Testis (tissue), 3 donors: ENCODE results near the gene TATDN2. TPM values are rescaled to one million over a fixed set of nuclear protein-coding genes. Genes with fewer than 3 reads are reported as not detected.

ENCODE experiments used
- DNase-seq: peaks from one replicate; pipeline ENCODE4 v3.0.0-alpha.2; 2019
- H3K27ac ChIP-seq, 2 donors: fragments of 200-600 bp; sonication (generic); one replicate each; pipeline ENCODE4 v1.5.1; 2019
- H3K27me3 ChIP-seq: fragments of 200-600 bp; sonication (generic); one replicate; pipeline ENCODE4 v1.5.1; 2019
- H3K36me3 ChIP-seq: fragments of 200-600 bp; sonication (generic); one replicate; pipeline ENCODE4 v1.5.1; 2017; ENCODE audit warnings: low read depth; ENCODE audit errors: missing control alignments
- H3K4me1 ChIP-seq: fragments of 200-600 bp; sonication (generic); one replicate; pipeline ENCODE4 v1.5.1; 2019
- H3K4me3 ChIP-seq, 2 donors: fragments of 200-600 bp; sonication (generic); one replicate each; pipeline ENCODE4 v1.5.1; 2017 to 2019
- H3K9me3 ChIP-seq: fragments of 200-600 bp; sonication (generic); one replicate; pipeline ENCODE4 v1.5.1; 2017
- CTCF ChIP-seq, 3 experiments: fragments of 450-650 bp in 2 of 3; fragments of 200-600 bp in 1 of 3; sonication (generic) in 1 of 3; IDR thresholded peaks; one replicate each; pipeline ENCODE4 v1.5.1; 2016 to 2019; ENCODE audit warnings: antibody characterized with exemption in 3 of 3, mild to moderate bottlenecking in 2 of 3, moderate library complexity in 1 of 3
- POLR2A ChIP-seq: fragments of 450-650 bp; IDR thresholded peaks from one replicate; pipeline ENCODE4 v1.6.1; 2017; ENCODE audit warnings: antibody characterized with exemption, mild to moderate bottlenecking, moderate library complexity
- WGBS, 2 donors: methylation state at CpG; one replicate each; pipeline ENCODE4 v1.1.5; 2018; 5-methylcytosine and 5-hydroxymethylcytosine counted together
- intact Hi-C: fragments of 100-400 bp; cut with DNase I; formaldehyde crosslinking; loops from one replicate; pipeline ENCODE4 v1.15.1; 2023; ENCODE audit warnings: low total_unique reads
- polyA plus RNA-seq: library from polyadenylated mRNA; stranded (reverse); fragments of 350-450 nt; fragmentation: Illumina TruSeq; extraction: RNeasy Lipid Tissue Mini Kit (QIAGEN cat#74804); gene quantifications from one replicate; pipeline ENCODE4 v1.2.3, GENCODE V29; 2014; ENCODE audit warnings: low read depth, low replicate concordance; ENCODE audit not compliant: insufficient read depth
- total RNA-seq, 2 donors: library from RNA; depleted of rRNA; stranded (reverse); fragments of >200 nt; gene quantifications; one replicate each; pipeline ENCODE4 v1.2.3, GENCODE V29; 2016

The TATDN2 gene
- total and polyA plus RNA-seq, 3 donors from 2014 or later: 19.8 to 24.3 (median 21.3) TPM

- Histone ChIP-seq H3K4me3 (no peak overlapping the region), H3K4me1 (no peaks in the 10 kb centered on the region), H3K9me3 (no peaks in the 10 kb centered on the region), H3K36me3 (no peaks in the 10 kb centered on the region), H3K27me3 (no peaks in the 10 kb centered on the region), H3K27ac (no peak overlapping the region)
- TF ChIP-seq POLR2A (no peak), CTCF (IDR thresholded peaks at IDR 0.05) (no peak)
- DNase-seq: no peak
- WGBS, 2 donors: 88 to 90% methylated on average over 8 to 9 of the region's 9 CpGs
- intact Hi-C loops: no loop called here
Measured at GRCh38 chr3:10284496-10284895, 36.2 kb downstream of the TATDN2 start.

GRCh38 chr3:10285272-10286132 is 37.2 kb downstream of the TATDN2 start:
- intact Hi-C loops: no loop called here
- Histone ChIP-seq H3K4me3 (no peak overlapping the region), H3K27me3 (no peaks in the 10 kb centered on the region), H3K27ac (no peak overlapping the region), H3K4me1 (no peaks in the 10 kb centered on the region), H3K9me3 (no peaks in the 10 kb centered on the region), H3K36me3 (no peaks in the 10 kb centered on the region)
- TF ChIP-seq POLR2A: no peak
- no peak for TF ChIP-seq CTCF (IDR thresholded peaks at IDR 0.05)
- DNase-seq: no peak
- 80 to 86% methylated on average over 12 of the region's 12 CpGs for WGBS, 2 donors

- no peaks in the 10 kb centered on the region for H3K36me3 ChIP-seq
- no peak overlapping the region for H3K27ac ChIP-seq
- no peak for TF ChIP-seq CTCF (IDR thresholded peaks at IDR 0.05)
- H3K9me3 ChIP-seq: no peaks in the 10 kb centered on the region
- no peaks in the 10 kb centered on the region for H3K27me3 ChIP-seq
- 95 to 96% methylated on average over 5 of the region's 5 CpGs for WGBS, 2 donors
- intact Hi-C loops: no loop called here
- no peak for DNase-seq
- no peak overlapping the region for H3K4me3 ChIP-seq
- H3K4me1 ChIP-seq: no peaks in the 10 kb centered on the region
Measured at GRCh38 chr3:10286133-10286524, 37.9 kb downstream of the TATDN2 start.

GRCh38 chr3:10286596-10287295 is 38.5 kb downstream of the TATDN2 start:
- H3K9me3 ChIP-seq: no peaks in the 10 kb centered on the region
- H3K4me3 ChIP-seq: no peak overlapping the region
- no peaks in the 10 kb centered on the region for H3K4me1 ChIP-seq
- intact Hi-C loops: no loop called here
- TF ChIP-seq POLR2A: no peak
- TF ChIP-seq CTCF (IDR thresholded peaks at IDR 0.05): peak in 2 of 3 experiments; percentile 8 to 33
- peak; percentile 62 for DNase-seq
- H3K27me3 ChIP-seq: no peaks in the 10 kb centered on the region
- 59 to 90% methylated on average over 1 to 2 of the region's 2 CpGs for WGBS, 2 donors
- H3K36me3 ChIP-seq: no peaks in the 10 kb centered on the region
- no peak overlapping the region for H3K27ac ChIP-seq
